K562 (cell line): ENCODE measurements around the gene GPR162. TPM values are rescaled to one million over a fixed set of nuclear protein-coding genes. Genes with fewer than 3 reads are reported as not detected.

Experiments used
- TEAD4 ChIP-seq, 2 experiments: sonication (generic) in 1 of 2; formaldehyde crosslinking in 1 of 2; IDR thresholded peaks; 2 replicates each; pipeline versions ENCODE4 v1.6.1 to v1.8.0; 2012 to 2022; ENCODE audit warnings: borderline replicate concordance in 1 of 2, inconsistent platforms in 1 of 2, low read length in 1 of 2, mild to moderate bottlenecking in 1 of 2, missing genetic modification reagents in 1 of 2
- WHSC1 ChIP-seq: IDR thresholded peaks from one replicate; pipeline ENCODE4 v1.6.1; 2012; ENCODE audit warnings: low read length, control low read depth, inconsistent platforms
- ZHX1 ChIP-seq: fragments of 150-350 bp; conservative IDR thresholded peaks from 2 replicates; pipeline ENCODE4 v1.6.1; 2014; ENCODE audit warnings: low read length
- ZNF239 ChIP-seq: fragments of 250-450 bp; sonication (Bioruptor Pico); IDR thresholded peaks from 2 replicates; pipeline ENCODE4 v1.4.0; 2020; ENCODE audit warnings: mild to moderate bottlenecking
- ZNF780A ChIP-seq: fragments of 250-450 bp; sonication (Bioruptor Pico); IDR thresholded peaks from 2 replicates; pipeline ENCODE4 v1.5.0; 2021; ENCODE audit warnings: mild to moderate bottlenecking
- polyA plus RNA-seq, 8 experiments: library from polyadenylated mRNA; depleted of rRNA in 4 of 8; stranded (reverse) in 5 of 8; unstranded in 3 of 8; fragments of >200 nt; fragmentation: Nextera tagmentation in 2 of 8; fragmentation: Illumina TruSeq in 1 of 8; extraction: Ambion mirVana in 2 of 8; extraction: Trizol in 1 of 8; gene quantifications; 2 replicates each; pipeline versions ENCODE4 v1.2.1 to v1.2.3, GENCODE V29; 2011 to 2014; ENCODE audit warnings: inconsistent platforms in 1 of 8, missing spikeins in 1 of 8
- total RNA-seq, 7 experiments: library from RNA; depleted of rRNA in 6 of 7; stranded (reverse); fragments of >200 nt in 6 of 7; fragmentation: Illumina TruSeq in 2 of 7; extraction: Trizol in 2 of 7; gene quantifications; 2 replicates each; pipeline versions ENCODE4 v1.2.1 to v1.2.3, GENCODE V29; 2011 to 2021; ENCODE audit warnings: low replicate concordance in 1 of 7
- TF ChIP-seq, protein P1 (sequence below): IDR thresholded peaks from 3 replicates; pipeline ENCODE4 v1.6.1; 2011; ENCODE audit warnings: borderline replicate concordance, mild to moderate bottlenecking, moderate library complexity; ENCODE audit not compliant: insufficient read length; ENCODE audit errors: extremely low read depth
- TF ChIP-seq, protein P2 (sequence below), 3 experiments: fragments of 200-800 bp in 1 of 3; sonication (Bioruptor generic) in 1 of 3; sonication (generic) in 1 of 3; formaldehyde crosslinking in 1 of 3; IDR thresholded peaks; 2 replicates each; pipeline versions ENCODE4 v1.6.1 to v1.8.0; 2016 to 2022; ENCODE audit warnings: mild to moderate bottlenecking in 2 of 3, missing compliant biosample characterization in 2 of 3, missing genetic modification characterization in 2 of 3, missing genetic modification reagents in 1 of 3
- TF ChIP-seq, protein P3 (sequence below): fragments of 150-350 bp; IDR thresholded peaks from 2 replicates; pipeline ENCODE4 v1.6.1; 2014; ENCODE audit warnings: low read depth, mild to moderate bottlenecking, low read length, borderline replicate concordance
- TF ChIP-seq, protein P4 (sequence below): fragments of 450-650 bp; IDR thresholded peaks from 2 replicates; pipeline ENCODE4 v1.6.1; 2017; ENCODE audit warnings: antibody characterized with exemption, mild to moderate bottlenecking

Gene GPR162
- total and polyA plus RNA-seq, 9 of the 15 experiments (the other 6 are each of a cell fraction or from before 2014, with no cell fraction given) = 0.65 to 1.8 (median 1.1) TPM; not detected in 2

- TF ChIP-seq, protein P1, sequence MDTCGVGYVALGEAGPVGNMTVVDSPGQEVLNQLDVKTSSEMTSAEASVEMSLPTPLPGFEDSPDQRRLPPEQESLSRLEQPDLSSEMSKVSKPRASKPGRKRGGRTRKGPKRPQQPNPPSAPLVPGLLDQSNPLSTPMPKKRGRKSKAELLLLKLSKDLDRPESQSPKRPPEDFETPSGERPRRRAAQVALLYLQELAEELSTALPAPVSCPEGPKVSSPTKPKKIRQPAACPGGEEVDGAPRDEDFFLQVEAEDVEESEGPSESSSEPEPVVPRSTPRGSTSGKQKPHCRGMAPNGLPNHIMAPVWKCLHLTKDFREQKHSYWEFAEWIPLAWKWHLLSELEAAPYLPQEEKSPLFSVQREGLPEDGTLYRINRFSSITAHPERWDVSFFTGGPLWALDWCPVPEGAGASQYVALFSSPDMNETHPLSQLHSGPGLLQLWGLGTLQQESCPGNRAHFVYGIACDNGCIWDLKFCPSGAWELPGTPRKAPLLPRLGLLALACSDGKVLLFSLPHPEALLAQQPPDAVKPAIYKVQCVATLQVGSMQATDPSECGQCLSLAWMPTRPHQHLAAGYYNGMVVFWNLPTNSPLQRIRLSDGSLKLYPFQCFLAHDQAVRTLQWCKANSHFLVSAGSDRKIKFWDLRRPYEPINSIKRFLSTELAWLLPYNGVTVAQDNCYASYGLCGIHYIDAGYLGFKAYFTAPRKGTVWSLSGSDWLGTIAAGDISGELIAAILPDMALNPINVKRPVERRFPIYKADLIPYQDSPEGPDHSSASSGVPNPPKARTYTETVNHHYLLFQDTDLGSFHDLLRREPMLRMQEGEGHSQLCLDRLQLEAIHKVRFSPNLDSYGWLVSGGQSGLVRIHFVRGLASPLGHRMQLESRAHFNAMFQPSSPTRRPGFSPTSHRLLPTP = no peak
- TF ChIP-seq, protein P2, sequence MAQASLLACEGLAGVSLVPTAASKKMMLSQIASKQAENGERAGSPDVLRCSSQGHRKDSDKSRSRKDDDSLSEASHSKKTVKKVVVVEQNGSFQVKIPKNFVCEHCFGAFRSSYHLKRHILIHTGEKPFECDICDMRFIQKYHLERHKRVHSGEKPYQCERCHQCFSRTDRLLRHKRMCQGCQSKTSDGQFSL (CRISPR knock-in tag; IDR thresholded peaks at IDR 0.05) = no peak
- TF ChIP-seq, protein P2 (tag; IDR thresholded peaks at IDR 0.05) = no peak
- TF ChIP-seq ZNF239 (no peak), TEAD4 (IDR thresholded peaks at IDR 0.05; ENCODE audit: low read length) (no peak), TEAD4 (CRISPR knock-in tag; IDR thresholded peaks at IDR 0.05; ENCODE audit: borderline replicate concordance) (peak; percentile 58; the same call in 1 of the 2 replicates), ZHX1 (no peak), WHSC1 (no peak), ZNF780A (no peak)
- TF ChIP-seq, protein P3, sequence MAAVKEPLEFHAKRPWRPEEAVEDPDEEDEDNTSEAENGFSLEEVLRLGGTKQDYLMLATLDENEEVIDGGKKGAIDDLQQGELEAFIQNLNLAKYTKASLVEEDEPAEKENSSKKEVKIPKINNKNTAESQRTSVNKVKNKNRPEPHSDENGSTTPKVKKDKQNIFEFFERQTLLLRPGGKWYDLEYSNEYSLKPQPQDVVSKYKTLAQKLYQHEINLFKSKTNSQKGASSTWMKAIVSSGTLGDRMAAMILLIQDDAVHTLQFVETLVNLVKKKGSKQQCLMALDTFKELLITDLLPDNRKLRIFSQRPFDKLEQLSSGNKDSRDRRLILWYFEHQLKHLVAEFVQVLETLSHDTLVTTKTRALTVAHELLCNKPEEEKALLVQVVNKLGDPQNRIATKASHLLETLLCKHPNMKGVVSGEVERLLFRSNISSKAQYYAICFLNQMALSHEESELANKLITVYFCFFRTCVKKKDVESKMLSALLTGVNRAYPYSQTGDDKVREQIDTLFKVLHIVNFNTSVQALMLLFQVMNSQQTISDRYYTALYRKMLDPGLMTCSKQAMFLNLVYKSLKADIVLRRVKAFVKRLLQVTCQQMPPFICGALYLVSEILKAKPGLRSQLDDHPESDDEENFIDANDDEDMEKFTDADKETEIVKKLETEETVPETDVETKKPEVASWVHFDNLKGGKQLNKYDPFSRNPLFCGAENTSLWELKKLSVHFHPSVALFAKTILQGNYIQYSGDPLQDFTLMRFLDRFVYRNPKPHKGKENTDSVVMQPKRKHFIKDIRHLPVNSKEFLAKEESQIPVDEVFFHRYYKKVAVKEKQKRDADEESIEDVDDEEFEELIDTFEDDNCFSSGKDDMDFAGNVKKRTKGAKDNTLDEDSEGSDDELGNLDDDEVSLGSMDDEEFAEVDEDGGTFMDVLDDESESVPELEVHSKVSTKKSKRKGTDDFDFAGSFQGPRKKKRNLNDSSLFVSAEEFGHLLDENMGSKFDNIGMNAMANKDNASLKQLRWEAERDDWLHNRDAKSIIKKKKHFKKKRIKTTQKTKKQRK = no peak
- TF ChIP-seq, protein P4, sequence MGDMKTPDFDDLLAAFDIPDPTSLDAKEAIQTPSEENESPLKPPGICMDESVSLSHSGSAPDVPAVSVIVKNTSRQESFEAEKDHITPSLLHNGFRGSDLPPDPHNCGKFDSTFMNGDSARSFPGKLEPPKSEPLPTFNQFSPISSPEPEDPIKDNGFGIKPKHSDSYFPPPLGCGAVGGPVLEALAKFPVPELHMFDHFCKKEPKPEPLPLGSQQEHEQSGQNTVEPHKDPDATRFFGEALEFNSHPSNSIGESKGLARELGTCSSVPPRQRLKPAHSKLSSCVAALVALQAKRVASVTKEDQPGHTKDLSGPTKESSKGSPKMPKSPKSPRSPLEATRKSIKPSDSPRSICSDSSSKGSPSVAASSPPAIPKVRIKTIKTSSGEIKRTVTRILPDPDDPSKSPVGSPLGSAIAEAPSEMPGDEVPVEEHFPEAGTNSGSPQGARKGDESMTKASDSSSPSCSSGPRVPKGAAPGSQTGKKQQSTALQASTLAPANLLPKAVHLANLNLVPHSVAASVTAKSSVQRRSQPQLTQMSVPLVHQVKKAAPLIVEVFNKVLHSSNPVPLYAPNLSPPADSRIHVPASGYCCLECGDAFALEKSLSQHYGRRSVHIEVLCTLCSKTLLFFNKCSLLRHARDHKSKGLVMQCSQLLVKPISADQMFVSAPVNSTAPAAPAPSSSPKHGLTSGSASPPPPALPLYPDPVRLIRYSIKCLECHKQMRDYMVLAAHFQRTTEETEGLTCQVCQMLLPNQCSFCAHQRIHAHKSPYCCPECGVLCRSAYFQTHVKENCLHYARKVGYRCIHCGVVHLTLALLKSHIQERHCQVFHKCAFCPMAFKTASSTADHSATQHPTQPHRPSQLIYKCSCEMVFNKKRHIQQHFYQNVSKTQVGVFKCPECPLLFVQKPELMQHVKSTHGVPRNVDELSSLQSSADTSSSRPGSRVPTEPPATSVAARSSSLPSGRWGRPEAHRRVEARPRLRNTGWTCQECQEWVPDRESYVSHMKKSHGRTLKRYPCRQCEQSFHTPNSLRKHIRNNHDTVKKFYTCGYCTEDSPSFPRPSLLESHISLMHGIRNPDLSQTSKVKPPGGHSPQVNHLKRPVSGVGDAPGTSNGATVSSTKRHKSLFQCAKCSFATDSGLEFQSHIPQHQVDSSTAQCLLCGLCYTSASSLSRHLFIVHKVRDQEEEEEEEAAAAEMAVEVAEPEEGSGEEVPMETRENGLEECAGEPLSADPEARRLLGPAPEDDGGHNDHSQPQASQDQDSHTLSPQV = peak; percentile 58; the same call in 1 of the 2 replicates
These were observed 46.0 kb downstream of the GPR162 start, which contains the start of gene TPI1 (continued) for GRCh38 chr12:6867413-6868210.
